Stimulated activated CD4-positive, alpha-beta T cell treated with anti-CD3 and anti-CD28 coated beads, Interleukin-4, amount 100 ng/mL, for 24 hours (primary cell): Measurements from ENCODE around the gene YARS2.
A peak's percentile ranks its signal among the peaks of the same experiment; 100 is the strongest.

Source experiments
- DNase-seq: peaks from one replicate; pipeline ENCODE4 v3.0.0-alpha.2; 2020

Gene YARS2

DNA sequence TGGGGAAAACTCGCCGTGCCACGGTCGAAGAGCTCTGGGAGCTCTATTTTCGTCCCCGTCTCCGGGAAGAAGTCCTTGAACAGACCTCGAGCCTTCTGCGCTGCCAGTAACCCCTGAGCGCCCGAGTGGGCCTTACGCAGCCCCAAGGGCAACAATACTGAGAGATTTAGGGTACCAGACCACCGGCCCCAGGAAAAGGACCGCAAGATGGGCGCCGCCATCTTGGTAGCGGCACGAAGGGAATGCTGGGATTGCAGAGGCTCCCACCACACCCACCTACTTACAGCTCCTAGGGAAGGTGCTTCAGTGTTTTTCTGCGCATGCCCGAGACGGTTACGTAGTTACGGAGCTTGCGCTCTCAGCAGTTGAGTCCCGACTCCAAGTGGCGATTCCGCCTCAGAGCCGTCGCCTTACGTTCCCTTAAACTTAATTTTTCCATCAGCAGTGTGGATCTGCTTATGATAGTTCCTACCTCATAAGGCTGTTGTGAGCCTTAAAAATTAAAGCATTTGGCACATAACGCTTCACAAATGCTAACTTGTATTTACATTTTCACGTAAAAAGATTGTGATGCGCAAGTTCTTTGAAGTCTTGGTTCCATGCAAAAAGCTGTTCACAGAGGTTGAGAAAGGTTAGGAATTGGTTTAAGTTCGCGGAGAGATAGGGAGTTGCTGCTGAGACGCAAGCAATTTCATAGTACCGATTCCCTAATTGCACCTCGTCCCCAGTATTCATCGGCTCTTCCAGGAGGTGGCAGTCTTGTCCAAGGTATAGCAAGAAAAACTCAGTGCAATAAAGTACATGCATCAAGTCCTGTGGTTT lies at the start of gene YARS2:
Gene YARS2 (minus strand): TSS at position 244 of the 822 bp plus-strand sequence. CDS start 23 bp downstream, at position 221.
- DNase-seq: peak; percentile 94

GRCh38 chr12:32804301-32804700 lies 48.6 kb upstream of the YARS2 start:
- DNase-seq: no peak

DNA sequence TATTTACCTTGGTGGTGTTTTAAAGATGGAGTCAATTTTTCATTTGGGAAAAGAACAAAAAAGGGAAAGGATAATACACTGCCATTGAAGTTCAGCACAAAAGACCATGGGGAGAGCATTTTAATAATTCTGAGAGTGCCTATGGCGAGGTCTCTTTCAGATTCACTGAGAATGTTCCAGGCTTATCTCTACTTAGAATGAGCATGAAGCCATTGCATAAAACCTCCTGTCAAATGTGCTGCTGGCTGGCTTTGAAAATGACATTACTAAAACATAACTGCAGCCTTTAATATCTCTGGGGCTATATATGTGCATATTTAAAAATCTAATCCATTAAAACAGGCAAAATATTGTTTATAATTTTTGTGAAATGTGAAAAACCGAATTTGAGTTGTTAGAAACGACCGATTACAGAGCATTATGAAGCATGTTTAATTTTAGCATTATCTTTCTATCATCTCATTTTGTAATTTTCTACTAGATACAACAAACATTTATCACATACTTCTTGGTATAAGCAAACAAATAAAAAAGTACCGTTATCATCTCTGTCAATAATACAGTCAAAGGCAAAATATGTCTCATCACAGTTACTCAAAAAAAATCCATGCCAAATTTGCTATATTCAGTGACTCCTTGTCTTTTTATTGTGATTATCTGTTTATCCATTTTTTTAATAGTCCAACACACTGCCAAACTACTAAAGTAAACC lies 45.7 kb upstream of the YARS2 start:
- DNase-seq: no peak

- DNase-seq: no peak
Observed at GRCh38 chr12:32794281-32794680, 38.6 kb upstream of the YARS2 start.

DNA sequence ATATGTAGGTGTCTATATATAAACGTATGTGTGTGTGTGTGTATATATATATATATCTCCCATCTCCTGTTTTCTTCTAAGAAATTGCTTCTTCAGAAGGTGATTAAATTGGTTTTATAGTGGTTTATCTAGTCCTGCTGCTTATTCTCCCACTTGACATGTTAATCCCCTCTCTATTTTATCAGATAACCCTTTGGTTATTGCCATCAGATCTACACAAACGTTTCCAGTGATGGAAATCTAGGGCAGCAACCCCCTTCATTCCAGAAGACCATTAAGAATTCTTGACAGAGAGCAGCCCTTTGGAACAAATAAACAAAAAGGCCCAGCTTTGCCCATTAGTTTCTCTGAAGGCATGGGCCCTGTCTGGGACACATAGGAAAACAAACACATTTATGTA lies 34.2 kb upstream of the YARS2 start:
- no peak for DNase-seq

- no peak for DNase-seq
Observed at GRCh38 chr12:32789446-32789845, 33.7 kb upstream of the YARS2 start.

- DNase-seq: no peak
Observed at GRCh38 chr12:32788405-32788804, 32.7 kb upstream of the YARS2 start.

- DNase-seq: no peak
Observed at GRCh38 chr12:32785557-32785956, 29.9 kb upstream of the YARS2 start.

DNA sequence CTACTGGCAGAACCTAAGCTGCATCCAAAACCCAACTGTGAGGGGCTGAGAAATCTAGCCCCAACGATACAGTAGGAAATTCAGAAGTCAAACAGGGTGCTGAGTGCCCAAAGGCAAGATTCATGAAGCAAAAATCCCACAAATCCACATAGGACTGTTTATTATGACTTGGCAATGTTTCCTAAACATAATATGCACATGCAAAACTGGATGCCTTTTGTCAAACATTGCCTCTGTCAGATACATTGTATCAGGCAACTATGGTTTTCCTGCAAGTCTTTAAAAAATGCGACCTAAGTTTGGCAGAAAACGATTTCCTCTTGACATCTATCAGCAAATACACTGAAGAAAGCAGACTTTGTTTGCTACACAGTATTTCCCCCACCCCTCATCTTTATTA lies 27.3 kb upstream of the YARS2 start:
- no peak for DNase-seq

DNA sequence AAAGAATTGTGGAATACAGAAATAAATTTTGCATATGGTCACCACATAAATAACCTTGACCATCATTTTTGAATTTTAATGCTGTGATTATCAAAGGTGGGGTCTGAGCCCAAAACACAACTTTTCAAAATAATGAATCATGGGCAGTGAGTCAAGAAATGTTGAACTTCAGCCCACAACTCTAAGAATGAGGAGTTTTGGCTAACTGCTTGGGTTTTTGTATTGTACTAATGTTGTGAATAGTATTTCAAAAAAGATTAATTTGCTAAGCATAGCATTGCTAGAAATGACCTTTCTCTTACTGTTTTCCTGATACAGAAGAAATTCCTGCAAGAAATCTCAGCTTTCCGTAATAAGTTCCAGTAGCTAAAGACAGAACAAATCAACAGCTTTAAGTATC lies 24.4 kb upstream of the YARS2 start:
- no peak for DNase-seq

DNA sequence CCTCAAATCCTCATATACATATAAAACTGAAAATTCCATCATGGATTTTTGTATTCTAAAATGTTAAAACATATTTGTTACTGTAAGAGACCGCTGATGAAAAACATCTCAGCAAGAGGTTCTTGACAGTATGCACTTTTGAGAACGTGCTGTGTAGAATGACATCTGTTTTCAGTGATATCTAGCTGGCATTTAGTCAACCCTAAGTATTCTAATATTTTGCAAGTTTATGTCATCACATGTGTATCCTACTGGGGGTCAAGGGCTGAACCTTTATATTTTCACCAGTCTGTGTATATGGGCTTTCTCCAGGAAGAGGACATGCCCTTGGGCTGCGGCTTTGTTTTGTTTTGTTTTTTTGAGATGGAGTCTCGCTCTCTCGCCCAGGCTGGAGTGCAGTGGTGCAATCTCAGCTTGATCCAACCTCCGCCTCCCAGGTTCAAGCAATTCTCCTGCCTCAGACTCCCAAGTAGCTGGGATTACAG lies 22.0 kb upstream of the YARS2 start:
- DNase-seq: no peak

DNA sequence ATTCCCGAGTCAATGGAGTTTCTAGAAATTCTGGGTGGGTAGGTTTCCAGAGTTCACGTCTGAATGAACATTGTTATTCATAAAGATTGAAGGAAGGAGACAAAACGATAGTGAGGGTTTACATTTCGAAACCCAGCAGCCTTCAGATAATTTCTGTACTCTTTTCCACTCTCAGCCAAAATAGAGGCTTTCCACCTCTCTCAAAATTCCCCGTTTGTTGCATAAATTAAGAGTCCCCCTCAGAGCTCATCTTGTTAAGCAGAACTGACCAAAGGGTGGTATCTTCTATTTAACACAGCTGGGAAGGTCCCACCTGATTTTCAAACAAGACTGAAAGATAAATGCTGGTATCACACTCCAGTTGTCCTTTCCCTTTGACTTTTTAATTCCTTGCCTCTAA lies 21.5 kb upstream of the YARS2 start:
- DNase-seq: no peak

DNA sequence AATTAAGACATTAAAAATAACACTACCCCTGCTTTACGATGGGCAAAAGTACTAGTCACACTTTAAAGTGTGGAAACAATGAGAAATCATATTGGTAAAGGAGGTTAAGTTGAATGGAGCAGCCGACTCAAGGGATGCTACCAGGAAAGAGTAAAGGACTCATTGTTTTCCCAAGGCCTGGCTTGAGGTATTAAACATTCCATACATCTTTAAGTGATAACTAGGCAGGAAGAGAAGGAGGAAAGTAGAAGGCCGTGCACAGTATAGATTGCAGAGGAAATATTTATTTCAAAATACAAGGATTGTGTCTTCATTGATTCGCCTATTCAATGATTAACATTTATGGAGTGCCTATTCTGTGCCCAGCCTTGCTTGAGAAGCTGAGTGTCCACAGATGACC lies 20.6 kb upstream of the YARS2 start:
- DNase-seq: no peak

DNA sequence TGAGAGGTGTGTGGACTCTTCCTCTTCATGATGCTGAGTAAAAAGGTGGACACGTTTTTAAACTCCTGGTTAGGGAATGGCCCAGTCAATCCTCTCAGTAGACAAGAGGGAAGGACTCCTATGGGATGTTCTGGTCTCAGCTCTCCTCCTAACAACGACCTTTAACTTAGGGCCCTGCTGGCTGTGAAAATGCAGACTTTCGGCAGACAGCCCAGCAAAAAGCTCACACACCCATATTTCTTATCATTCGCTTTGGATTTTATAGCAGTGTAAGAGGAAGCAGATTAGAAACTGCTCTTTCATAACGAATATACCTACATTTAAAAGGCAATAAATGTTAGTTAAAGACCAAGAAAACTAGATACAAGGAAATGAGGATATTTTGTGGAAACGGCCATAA lies 18.0 kb upstream of the YARS2 start:
- no peak for DNase-seq

GRCh38 chr12:32770141-32770540 lies 14.4 kb upstream of the YARS2 start:
- DNase-seq: no peak

- DNase-seq: no peak
Observed at GRCh38 chr12:32768518-32768917, 12.8 kb upstream of the YARS2 start.

DNA sequence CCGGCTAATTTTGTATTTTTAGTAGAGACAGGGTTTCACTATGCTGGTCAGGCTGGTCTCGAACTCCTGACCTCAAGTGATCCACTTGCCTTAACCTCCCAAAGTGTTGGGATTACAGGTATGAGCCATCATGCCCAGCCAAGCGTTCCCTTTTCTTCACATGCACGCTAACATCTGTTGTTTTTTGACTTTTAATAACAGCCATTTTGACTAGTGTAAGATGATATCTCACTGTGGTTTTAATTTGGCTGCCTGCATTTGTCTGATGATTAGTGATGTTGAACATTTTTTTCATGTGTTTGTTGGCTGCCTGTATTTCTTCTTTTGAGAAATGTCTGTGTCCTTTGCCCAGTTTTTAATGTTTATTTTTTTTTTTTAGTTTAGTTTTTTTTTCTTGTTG lies 10.2 kb upstream of the YARS2 start:
- DNase-seq: no peak

GRCh38 chr12:32761716-32762115 lies 6.0 kb upstream of the YARS2 start:
- no peak for DNase-seq

DNA sequence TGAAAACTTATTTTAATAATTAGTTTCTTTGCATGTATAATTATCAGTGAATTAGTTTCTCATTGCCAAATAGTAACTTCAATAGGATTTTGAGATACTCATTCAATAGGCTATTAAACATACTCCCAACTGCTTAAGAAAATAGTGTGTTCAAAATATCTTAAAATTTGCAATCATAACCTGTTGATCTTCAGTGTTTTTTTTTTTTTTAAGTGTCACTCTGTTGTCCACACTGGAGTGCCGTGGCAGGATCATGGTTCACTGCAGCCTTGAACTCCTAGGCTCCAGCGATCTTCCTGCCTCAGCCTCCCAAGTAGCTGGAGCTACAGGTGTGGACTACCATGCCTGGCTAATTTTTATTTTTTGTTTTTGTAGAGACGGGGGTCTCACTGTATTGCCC lies 1.5 kb upstream of the YARS2 start:
- no peak for DNase-seq

DNA sequence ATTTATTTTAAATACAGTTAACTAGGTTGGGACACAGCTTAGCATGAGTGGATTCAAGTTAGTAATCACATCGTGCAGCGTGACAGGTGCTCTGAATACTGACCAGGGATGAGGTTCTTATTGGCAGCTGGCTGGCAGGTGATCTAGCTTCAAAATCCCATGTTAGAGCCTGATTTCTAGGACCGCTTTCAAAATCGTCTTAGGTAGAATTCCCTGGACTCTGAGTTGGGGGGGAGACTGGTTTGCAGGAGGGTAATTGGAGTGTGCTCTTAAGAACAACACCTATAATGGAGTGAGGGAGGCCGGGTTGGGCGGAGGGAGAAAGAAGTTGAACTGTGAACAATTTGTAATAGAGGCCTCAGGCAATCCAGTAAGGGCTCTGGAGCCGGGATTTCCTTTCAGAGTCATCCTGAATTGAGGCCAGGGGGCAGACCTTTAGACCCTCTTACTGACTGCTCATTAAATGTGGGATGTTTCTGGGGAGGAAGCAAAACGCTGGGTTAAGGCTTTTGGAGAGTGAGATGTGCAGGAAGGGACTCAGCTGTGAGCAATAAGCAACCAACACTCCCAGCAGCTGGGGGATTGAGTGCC lies 874 bp upstream of the YARS2 start:
- no peak for DNase-seq

- peak; percentile 73 for DNase-seq
Observed at GRCh38 chr12:32755051-32755653, 545 bp downstream of the YARS2 start.

GRCh38 chr12:32754111-32754510 lies 1.6 kb downstream of the YARS2 start:
- DNase-seq: no peak

DNA sequence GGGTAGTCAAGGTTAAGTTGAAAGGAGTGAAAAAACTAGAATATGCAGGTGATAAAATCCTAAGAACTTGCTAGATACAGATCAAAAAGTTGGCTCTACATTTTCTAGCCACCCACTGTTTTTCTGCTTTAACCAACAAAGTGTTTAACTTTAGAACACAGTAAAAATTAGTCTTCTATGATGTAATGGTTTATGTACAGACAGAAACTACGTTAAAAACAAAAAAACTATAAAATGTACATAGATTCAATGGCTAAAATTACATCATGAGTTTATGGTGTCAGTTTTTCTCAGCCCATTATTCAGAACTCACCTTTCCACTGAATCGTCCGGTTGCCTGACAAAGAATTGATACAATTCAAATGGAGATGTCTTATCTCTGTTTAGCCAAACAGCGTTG lies 2.1 kb downstream of the YARS2 start:
- no peak for DNase-seq

DNA sequence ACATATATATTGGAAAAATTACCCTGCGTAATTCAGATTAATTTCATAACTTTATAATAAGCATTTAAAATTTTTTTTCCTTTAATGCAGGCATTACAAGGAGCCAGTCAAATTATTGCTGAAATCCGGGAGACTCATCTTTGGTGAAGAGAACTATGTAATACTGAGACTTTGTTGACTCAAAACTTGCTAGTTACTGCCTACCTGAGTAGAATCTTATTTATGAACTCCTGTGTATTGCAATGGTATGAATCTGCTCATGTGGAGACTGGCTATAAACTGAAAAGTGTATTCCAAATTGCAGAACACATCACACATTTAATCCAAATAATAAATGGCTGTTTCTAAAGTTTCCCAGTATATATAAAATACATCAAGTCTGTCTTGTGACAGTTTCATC lies 12.4 kb downstream of the YARS2 start:
- DNase-seq: no peak
